Amniotic epithelial cell (primary cell): Measurements from ENCODE around the gene CYP4A11.
"Not testable (repeated sequence)": the region's sequence is repeated elsewhere in the genome, so short reads cannot be mapped to it uniquely, and the experiment has no call there.

ENCODE experiments used
- DNase-seq: peaks from one replicate; pipeline ENCODE4 v3.0.0-alpha.2; 2010; ENCODE audit warnings: low read depth

CYP4A11 gene, protein sequence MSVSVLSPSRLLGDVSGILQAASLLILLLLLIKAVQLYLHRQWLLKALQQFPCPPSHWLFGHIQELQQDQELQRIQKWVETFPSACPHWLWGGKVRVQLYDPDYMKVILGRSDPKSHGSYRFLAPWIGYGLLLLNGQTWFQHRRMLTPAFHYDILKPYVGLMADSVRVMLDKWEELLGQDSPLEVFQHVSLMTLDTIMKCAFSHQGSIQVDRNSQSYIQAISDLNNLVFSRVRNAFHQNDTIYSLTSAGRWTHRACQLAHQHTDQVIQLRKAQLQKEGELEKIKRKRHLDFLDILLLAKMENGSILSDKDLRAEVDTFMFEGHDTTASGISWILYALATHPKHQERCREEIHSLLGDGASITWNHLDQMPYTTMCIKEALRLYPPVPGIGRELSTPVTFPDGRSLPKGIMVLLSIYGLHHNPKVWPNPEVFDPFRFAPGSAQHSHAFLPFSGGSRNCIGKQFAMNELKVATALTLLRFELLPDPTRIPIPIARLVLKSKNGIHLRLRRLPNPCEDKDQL

DNA sequence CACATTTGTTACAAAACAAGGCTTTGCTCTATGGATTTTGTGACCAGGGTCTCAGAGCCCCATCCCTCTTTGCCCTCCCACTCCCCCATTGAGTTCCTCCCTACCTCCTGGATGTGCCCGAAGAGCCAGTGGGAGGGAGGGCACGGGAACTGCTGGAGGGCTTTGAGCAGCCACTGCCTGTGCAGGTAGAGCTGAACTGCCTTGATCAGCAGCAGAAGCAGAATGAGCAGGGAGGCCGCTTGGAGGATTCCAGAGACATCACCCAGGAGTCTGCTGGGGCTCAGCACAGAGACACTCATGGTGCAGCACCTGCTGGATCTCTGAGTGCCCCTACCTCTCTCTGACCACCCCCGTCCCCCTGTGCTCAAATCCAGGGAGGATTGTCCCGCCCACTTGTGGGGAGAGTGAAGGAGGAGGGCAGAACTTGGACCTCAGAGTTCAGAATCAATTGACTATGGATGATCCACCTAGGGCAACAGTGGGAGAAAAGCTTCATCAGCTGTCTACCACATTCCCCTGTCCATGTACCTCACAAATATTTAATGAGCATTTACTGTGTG, at the start of gene CYP4A11:
TSS of gene CYP4A11 (minus strand) at position 342 of the 560 bp plus-strand sequence. CDS start at position 299, 43 bp downstream.
- no peak for DNase-seq

DNA sequence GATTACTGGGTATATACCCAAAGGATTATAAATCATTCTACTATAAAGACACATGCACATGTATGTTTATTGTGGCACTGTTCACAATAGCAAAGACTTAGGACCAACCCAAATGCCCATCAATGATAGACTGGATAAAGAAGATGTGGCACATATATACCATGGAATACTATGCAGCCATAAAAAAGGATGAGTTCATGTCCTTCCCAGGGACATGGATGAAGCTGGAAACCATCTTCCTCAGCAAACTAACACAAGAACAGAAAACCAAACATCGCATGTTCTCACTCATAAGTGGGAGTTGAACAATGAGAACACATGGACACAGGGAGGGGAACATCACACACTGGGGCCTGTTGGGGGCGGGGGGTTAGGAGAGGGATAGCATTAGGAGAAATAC, 49.3 kb upstream of the CYP4A11 start:
- not testable (repeated sequence) for DNase-seq

DNA sequence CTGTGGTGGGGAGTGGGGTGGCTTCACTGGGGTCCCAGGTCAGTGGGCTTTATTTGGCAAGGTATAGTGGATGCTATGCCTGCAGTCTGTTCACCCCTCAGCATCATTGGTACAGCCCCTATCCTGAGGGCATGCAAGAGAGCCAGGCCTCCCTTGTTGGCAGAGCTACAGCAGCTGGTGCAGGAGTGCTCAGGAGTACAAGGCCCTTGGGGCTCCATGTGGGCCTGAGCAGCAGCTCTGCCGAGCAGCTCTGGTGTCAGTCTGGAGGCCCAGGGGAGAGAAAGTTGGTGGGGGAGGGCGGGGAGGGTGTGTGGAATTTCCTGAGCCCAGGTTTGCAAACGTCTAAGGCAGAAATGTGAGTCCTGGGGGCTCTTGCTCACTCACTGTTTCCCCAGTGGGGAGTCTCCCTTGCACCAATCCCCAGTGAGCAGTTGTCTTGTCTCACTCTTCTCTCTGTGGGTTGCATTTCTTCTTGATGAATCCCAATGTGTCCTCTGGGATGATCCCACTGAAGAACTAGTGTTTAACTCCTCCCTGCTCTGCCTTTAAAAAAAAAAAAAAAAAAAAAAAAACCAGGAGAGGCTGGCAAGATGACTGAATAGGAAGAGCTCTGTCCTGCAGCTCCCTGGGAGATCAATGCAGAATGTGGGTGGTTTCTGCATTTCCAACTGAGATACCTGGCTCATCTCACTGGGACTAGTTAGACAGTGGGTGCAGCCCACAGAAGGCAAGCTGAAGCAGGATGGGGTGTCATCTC, 42.7 kb upstream of the CYP4A11 start:
- DNase-seq, result no peak

DNA sequence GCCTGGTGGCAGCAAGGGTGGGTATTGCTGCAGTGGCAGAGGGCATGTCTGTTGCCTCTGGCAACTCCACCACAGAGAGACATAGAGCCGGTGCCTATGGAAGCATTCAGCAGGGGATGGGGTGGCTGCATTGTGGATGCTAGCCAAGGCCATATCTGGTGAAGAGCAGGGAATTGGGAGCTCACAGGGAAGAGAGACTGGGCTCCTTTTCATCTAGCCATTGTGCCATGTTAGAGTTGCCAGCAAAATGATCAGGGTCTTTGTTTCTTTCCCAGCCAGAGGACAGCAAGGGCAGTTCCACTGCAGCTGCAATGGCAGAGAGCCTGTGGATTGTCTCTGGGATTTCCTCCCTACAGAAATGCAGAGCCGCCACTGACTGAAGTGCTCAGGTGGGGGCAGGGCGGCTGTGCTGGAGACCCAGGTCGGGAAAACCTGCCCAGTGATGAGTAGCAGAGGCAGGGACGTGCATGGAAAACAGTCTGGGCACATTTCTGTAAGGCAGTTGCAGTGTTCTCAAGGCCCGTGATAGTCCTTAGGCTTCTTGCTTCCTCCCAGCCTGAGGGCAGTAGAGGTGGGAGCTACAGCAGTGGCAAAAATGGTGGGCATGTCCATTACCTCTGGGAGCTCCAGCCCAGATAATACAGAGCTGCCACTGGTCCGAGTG, 42.0 kb upstream of the CYP4A11 start:
- no peak for DNase-seq

DNA sequence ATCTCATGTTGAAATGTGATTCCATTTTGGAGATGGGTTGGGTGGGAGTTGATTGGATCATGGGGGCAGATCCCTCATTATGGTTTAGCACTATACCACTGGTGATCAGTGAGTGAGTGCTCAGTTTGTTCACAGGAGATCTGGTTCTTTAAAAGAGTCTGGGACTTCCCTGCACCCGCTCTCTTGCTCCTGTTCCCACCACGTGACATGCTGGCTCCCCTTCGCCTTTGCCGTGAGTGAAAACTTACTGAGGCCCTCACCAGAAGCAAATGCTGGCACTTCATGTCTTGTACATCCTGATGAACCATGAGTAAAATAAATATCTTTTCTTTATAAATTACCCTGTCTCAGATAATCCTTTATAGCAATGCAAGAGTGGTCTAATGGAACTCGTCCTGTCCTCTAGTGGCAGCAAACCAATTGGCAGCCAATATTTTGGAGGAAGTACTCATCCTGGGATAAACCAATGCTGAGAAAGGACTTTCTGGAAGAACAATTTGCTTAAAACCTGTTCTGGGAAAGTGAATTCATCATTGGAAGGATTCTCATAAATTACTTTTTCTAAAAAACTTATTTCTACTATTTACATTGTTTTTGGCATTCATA, 27.8 kb upstream of the CYP4A11 start:
- DNase-seq, result no peak

DNA sequence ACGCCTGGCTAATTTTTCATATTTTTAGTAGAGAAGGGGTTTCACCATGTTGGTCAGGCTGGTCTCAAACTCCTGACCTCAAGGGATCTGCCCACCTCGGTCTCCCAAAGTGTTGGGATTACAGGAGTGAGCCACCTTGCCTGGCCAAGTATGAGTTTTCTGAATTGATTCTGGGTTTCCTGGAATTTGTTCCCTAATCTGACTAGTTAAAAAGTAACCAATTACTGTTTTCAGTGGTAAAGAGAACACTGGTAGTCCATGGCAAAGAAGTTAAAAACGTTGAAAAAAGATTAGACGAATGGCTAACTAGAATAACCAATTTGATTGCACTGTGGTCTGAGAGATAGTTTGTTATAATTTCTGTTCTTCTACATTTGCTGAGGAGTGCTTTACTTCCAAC, 21.0 kb upstream of the CYP4A11 start:
- DNase-seq, result not testable (repeated sequence)

DNA sequence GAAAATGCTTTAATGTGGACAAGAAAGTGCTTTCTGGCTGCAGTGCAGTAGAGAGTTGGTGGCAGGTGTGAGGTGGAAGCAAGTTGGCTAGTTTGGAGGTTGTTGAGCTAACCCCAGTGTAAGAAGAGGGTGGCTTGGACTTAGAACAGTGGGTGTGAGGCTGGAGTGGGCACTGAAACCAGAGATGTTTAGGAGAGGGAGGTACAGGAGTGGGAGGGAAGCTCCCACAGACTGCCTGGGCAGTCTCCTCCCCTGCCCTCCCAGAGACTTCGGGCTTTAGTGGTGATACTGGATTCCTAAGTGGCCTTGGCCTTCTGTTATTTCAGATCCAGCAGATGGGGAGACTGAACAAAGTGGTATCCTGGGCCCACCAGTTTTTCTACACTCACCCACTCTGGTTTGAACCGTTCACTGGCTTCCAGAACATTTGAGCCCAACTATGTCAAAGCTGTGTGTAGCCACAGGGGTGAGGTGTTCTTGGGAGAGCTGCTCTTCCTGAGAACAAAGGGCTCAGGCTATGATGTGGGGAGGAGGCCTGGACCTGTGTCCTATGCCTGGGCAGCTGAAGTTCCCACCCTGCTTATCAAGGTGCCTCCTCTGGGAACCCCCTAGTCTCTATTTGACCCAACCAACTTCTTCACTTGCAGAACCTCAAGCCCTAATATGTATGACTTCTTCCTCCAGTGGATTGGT, 19.9 kb upstream of the CYP4A11 start:
- no peak for DNase-seq

DNA sequence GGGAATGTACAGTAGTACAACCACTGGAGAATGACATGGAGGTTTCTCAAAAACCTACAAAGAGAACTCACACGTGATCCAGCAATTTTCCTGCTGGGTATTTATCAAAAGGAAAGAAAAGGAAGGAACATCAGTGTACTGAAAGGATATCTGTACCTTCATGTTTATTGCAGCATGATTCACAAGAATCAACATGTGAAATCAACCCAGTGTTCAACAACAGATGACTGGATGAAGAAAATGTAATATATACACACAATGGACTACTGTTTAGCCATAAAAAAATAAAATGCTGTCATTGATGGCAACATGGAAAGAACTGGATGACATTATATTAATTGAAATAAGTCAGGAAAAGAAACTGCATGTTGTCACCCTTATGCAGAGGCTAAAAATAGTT, 19.0 kb upstream of the CYP4A11 start:
- DNase-seq, result no peak

DNA sequence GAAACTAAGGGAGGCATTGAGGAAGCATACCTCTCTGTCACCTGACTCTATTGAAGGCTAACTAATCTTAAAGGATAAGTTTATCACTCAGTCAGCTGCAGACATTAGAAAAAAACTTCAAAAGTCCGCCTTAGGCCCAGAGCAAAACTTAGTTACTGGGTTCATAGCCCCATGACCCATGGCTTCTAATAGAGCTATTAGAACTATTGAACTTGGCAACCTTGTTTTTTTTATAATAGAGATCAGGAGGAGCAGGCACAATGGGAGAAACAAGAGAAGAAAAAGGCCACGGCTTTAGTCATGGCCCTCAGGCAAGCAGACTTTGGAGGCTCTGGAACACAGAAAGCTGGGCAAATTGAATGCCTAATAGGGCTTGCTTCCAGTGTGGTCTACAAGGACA, 13.8 kb upstream of the CYP4A11 start:
- DNase-seq, result not testable (repeated sequence)

DNA sequence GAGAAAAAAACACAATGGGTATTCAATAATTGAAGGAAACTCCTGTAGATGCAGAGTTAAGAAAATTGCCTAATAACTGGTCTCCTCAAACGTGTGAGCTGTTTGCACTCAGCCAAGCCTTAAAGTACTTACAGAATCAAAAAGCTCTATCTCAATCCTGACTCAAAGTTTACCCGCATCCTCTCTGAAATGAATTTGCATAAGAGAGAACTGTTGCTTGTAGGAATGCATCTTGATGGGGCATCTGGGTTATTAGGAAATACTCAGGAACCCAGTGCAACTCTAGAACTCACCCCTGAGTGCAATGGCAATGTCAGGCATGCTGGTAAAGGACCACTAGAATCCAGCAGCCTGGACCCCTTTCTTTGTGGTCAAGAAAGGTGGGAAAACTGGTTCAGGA, 12.6 kb upstream of the CYP4A11 start:
- DNase-seq, result not testable (repeated sequence)

DNA sequence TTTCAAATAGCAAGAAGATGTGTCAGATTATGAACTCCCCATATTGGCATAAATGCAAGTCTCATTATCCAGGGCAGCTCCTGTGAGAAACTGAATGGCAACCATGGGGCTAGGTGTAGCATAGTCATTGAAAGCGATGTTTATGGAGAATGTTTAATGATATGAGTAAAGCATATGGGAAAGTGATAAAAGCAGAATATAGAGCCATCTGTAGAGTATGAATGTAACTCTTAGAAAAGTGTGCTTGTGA, 8.1 kb upstream of the CYP4A11 start:
- not testable (repeated sequence) for DNase-seq

DNA sequence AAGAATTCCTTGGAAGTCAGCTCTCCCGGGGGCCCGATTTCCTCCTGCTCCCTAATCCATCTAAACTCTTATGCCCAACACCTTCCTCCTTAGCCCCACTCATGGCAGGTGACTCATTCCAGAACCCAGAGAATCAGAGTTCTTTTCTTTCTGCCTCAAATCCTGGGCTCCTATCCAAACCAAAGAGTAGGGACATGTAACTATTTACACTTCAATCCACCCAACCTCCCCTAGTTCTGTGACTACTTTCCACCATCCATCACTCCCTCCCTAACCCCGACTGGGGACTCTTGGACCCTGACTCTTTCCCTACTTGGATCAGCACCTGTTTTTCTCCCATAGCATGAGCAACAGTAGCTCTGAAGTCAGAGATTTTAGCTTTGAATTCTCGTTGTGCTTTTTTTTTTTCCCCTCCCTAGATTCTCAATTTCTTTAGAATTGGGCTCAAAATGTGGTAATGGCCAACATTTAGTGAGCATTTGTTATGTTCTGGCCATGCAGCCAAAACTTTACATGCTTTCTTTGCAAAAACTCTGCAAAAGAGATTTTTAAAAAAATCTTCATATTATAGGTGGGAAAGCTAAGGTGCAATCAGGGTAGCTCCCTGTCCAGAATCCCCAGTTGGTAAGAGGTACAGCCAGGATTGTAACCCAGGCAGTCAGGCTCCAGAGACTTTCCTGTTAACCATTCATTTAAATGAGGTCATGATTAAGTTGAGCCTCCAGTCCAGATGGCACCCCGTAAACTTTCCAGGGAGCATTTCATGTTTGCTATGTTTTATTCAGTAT, 7.5 kb upstream of the CYP4A11 start:
- DNase-seq, result no peak

DNA sequence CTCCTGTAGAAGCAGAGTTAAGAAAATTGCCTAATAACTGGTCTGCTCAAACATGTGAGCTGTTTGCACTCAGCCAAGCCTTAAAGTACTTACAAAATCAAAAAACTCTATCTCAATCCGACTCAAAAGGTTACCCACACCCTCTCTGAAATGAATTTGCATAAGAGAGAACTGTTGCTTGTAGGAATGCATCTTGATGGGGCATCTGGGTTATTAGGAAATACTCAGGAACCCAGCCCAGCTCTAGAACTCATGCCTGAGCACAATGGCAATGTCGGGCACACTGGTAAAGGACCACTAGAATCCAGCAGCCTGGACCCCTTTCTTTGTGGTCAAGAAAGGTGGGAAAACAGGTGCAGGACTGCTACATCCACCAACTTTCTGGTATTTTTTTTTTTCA, 6.4 kb upstream of the CYP4A11 start:
- DNase-seq, result not testable (repeated sequence)

DNA sequence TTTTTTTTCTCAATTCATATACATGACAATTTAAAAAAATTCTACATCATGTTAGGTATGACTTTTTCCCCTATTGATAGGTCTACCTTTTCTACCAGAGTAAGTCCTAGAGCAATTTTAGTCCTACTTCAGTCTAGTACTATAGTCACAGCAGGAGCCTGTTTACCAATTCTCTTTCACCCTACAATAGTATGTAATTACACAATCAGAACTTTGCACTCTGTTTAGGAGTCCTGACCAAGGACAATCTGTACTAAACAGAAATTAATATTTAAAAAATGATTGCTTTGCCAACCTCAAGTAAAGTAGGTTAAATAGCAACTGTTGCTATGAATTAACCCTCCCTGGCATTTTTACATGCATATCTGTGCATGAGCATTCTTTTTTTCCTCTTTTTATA, 810 bp upstream of the CYP4A11 start:
- no peak for DNase-seq

DNA sequence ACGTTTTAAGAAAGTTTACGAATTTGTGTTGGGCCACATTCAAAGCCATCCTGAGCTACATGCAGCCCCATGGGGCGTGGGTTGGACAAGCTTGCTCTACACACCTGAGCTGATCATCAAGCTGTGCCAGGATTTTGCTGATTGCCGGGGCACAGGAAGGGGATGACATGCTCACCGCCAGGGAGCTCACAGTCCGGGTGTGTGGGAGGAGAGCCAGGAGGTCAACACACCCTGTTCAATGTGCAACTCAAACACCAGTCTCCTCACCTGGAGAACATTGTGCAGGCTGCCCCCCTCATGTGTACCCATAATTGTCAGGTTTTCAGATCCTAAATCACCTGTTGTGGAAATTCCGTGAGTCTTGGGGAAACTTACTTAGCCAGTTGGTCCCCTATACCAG, 969 bp downstream of the CYP4A11 start:
- DNase-seq, result no peak

DNA sequence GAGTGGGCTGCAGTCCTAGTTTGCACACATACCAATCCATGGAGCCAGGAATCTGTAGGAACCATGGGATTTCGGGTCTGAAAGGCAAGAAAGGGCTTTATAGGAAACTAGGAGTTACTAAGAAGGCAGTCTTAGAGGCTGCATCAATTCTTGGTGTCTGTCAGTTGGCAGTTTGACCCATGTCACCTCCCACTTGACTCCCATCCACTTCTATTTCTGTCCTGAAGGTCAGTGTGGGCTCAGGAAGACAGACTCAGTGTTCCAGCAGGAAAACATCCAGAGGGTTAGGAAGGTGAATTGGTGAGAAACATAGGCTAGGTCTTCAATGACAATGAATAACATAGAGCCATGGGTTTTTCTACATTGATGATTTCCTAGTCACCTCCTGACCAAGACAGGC, 4.0 kb downstream of the CYP4A11 start:
- no peak for DNase-seq

DNA sequence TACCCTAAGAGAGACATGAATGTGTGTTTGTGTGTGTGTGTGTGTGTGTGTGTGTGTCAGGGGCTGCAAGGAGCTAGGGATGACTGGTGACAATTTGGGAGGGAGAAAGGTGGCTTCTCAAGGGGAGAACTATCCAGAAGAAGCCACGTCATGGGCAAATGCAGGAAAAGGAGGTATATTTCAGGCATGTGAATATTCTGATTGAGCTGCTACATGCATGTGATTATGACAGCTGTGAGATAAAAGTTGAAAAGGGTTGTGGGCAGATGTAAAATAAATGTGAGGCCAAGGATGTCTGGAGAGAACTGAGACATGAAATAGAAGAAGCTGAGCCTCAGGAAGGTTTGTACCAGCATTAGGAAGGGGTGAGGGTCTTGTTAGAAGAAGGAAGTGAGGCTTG, 4.5 kb downstream of the CYP4A11 start:
- DNase-seq, result no peak

DNA sequence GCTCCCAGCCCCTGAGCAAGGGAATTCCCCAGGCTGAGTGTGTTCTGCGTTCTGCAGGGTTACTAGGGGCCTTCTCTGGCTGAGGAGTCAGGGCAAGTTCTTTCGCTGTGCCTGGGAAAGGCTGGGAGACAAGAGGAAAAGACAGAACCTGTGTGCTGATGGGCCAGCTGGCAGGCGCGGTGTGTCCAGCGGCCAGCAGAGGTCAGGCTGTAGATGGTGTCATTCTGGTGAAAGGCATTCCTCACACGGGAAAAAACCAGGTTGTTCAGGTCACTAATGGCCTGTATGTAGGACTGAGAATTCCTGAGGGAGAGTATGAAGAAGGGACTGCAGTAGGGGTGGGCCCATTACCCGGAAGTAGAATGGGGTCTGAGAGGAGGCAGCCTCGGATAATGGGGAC, 6.4 kb downstream of the CYP4A11 start:
- not testable (repeated sequence) for DNase-seq

DNA sequence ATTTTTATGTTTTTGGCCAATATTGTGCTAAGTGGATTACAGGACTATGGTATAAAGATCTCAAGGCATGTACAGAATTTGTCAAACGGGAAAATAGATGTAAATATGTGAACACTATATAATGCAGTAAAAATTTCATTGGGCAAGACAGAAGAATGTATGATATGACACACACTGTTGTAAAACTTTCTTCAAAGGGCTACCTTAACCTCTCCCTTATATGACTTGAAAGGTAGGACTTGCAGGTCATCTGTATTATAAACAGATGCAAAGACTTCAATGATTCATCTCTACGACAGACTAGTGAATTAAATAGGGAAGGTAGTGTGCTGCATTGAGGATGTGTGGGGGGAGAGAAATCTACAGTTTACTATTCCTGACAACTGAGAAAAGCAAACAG, 9.3 kb downstream of the CYP4A11 start:
- not testable (repeated sequence) for DNase-seq

DNA sequence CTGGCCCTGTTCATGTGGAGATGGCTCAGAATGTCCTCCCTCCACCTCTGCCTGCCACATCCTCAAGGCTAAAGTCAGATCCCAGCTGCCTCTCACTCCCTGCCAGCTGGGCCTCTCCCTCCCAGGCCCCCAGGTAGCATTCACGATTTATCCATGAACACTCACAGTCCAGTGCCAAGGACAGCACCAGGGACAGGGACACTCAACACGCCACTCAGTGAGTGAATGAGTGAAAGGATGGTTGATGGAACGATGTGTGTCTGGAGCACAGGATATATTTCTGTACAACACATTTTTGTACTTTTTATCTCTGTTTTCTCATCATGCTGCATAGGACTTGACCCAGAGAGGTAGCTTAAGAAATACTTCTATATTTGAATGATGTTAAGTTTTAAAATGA, 10.1 kb downstream of the CYP4A11 start:
- no peak for DNase-seq
